Glutamatergic neuron (in vitro differentiated cells): ENCODE results near the gene EVC. TPM values are rescaled to one million over a fixed set of nuclear protein-coding genes. Genes with fewer than 3 reads are reported as not detected.

ENCODE experiments used
- DNase-seq: peaks from one replicate; pipeline ENCODE4 v3.0.0; 2022
- H3K27ac Mint-ChIP-seq: one replicate; pipeline ENCODE4 v1.8.0; 2020; ENCODE audit warnings: mild to moderate bottlenecking, mixed read lengths, inconsistent platforms; ENCODE audit not compliant: unreplicated experiment
- H3K27me3 Mint-ChIP-seq: one replicate; pipeline ENCODE4 v1.8.0; 2020; ENCODE audit warnings: mild to moderate bottlenecking, moderate library complexity, mixed read lengths, inconsistent platforms; ENCODE audit not compliant: unreplicated experiment
- H3K36me3 Mint-ChIP-seq: one replicate; pipeline ENCODE4 v1.8.0; 2020; ENCODE audit warnings: mild to moderate bottlenecking, mixed read lengths, inconsistent platforms; ENCODE audit not compliant: unreplicated experiment
- H3K4me1 Mint-ChIP-seq: one replicate; pipeline ENCODE4 v1.8.0; 2020; ENCODE audit warnings: mild to moderate bottlenecking, low read depth, mixed read lengths, inconsistent platforms; ENCODE audit not compliant: unreplicated experiment
- H3K4me3 Mint-ChIP-seq: one replicate; pipeline ENCODE4 v1.8.0; 2020; ENCODE audit warnings: mild to moderate bottlenecking, mixed read lengths, inconsistent platforms; ENCODE audit not compliant: unreplicated experiment
- H3K9me3 Mint-ChIP-seq: one replicate; pipeline ENCODE4 v1.8.0; 2020; ENCODE audit warnings: mild to moderate bottlenecking, moderate library complexity, mixed read lengths, inconsistent platforms; ENCODE audit not compliant: unreplicated experiment
- total RNA-seq: library from RNA; stranded (reverse); fragmentation: NEBNext Ultra II Directional; extraction: Animal tissue kit (Norgen Biotek cat#: 25700); gene quantifications from one replicate; pipeline ENCODE4 v1.2.1, GENCODE V29; 2021; ENCODE audit not compliant: unreplicated experiment
- TF ChIP-seq, protein P1 (sequence below): fragments of 200-600 bp; sonication (generic); IDR thresholded peaks from one replicate; pipeline ENCODE4 v1.5.0; 2021; ENCODE audit not compliant: partially characterized antibody, unreplicated experiment

Gene EVC
- total RNA-seq, 1 donor from 2014 or later, result 6.7 TPM

- H3K4me3 Mint-ChIP-seq, result no peak overlapping the region
- H3K27ac Mint-ChIP-seq, result peak overlapping the region; percentile 52
Observed at GRCh38 chr4:5753366-5753765, 42.4 kb downstream of the EVC start.

GRCh38 chr4:5753766-5754528, 42.9 kb downstream of the EVC start:
- peaks cover 23% of the 10 kb centered on the region for H3K4me1 Mint-ChIP-seq
- peaks cover 10% of the 10 kb centered on the region for H3K9me3 Mint-ChIP-seq
- peaks cover 17% of the 10 kb centered on the region for H3K27me3 Mint-ChIP-seq
- H3K27ac Mint-ChIP-seq, result no peak overlapping the region
- H3K36me3 Mint-ChIP-seq, result no peaks in the 10 kb centered on the region
- no peak for DNase-seq
- TF ChIP-seq, protein P1, sequence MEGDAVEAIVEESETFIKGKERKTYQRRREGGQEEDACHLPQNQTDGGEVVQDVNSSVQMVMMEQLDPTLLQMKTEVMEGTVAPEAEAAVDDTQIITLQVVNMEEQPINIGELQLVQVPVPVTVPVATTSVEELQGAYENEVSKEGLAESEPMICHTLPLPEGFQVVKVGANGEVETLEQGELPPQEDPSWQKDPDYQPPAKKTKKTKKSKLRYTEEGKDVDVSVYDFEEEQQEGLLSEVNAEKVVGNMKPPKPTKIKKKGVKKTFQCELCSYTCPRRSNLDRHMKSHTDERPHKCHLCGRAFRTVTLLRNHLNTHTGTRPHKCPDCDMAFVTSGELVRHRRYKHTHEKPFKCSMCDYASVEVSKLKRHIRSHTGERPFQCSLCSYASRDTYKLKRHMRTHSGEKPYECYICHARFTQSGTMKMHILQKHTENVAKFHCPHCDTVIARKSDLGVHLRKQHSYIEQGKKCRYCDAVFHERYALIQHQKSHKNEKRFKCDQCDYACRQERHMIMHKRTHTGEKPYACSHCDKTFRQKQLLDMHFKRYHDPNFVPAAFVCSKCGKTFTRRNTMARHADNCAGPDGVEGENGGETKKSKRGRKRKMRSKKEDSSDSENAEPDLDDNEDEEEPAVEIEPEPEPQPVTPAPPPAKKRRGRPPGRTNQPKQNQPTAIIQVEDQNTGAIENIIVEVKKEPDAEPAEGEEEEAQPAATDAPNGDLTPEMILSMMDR, result no peak
- no peak overlapping the region for H3K4me3 Mint-ChIP-seq

More at GRCh38 chr4:5753366-5753765, 42.4 kb downstream of the EVC start:
- peaks cover 15% of the 10 kb centered on the region for H3K27me3 Mint-ChIP-seq
- H3K9me3 Mint-ChIP-seq, result peaks cover 10% of the 10 kb centered on the region
- no peaks in the 10 kb centered on the region for H3K36me3 Mint-ChIP-seq
- TF ChIP-seq, protein P1, result no peak
- DNase-seq, result no peak
- peaks cover 24% of the 10 kb centered on the region for H3K4me1 Mint-ChIP-seq

DNA sequence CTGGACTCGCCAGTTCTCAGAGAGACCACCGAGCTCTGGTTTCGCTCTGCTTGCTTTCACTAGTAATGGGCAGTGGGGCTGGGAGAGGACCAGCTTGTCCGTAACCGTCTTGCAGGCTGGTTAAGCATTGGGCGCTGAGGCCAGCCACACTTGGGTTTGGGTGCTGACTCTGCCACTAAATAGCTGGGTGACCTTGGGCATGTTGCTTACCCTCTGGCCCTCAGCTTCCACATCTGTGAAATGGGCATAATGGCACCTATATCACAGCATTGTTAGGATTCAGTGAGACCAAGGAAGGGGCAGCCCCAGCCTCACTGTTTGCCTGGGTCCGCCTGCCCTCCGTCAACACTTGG, 43.5 kb downstream of the EVC start:
- no peak overlapping the region for H3K4me3 Mint-ChIP-seq

GRCh38 chr4:5755161-5755560, 44.2 kb downstream of the EVC start:
- Mint-ChIP-seq H3K36me3 (no peaks in the 10 kb centered on the region), H3K4me3 (no peak overlapping the region), H3K4me1 (peaks cover 23% of the 10 kb centered on the region), H3K9me3 (peaks cover 10% of the 10 kb centered on the region), H3K27me3 (peaks cover 17% of the 10 kb centered on the region), H3K27ac (no peak overlapping the region)
- no peak for DNase-seq
- TF ChIP-seq, protein P1, result no peak

More for the DNA sequence above, 43.5 kb downstream of the EVC start:
- no peak for DNase-seq
- TF ChIP-seq, protein P1, result no peak
- Mint-ChIP-seq H3K4me1 (peaks cover 23% of the 10 kb centered on the region), H3K27me3 (peaks cover 17% of the 10 kb centered on the region), H3K36me3 (no peaks in the 10 kb centered on the region), H3K27ac (no peak overlapping the region), H3K9me3 (peaks cover 10% of the 10 kb centered on the region)

- no peak for DNase-seq
- Mint-ChIP-seq H3K9me3 (peaks cover 8% of the 10 kb centered on the region), H3K36me3 (no peaks in the 10 kb centered on the region), H3K4me3 (no peak overlapping the region), H3K27ac (no peak overlapping the region), H3K27me3 (peaks cover 15% of the 10 kb centered on the region), H3K4me1 (peaks cover 19% of the 10 kb centered on the region)
- TF ChIP-seq, protein P1, result no peak
Observed at GRCh38 chr4:5755679-5756078, 44.7 kb downstream of the EVC start.
